Psoas muscle (tissue), 8 donors: ENCODE data around the gene RBM19. TPM values are rescaled to one million over a fixed set of nuclear protein-coding genes. Genes with fewer than 3 reads are reported as not detected.

ENCODE experiments used
- ATAC-seq, 4 donors: fragments of 200-7000 bp; cut with Tn5 transposase; one replicate each; pipeline ENCODE4 v1.9.1; 2020; ENCODE audit warnings: moderate library complexity in 3 of 4, mild to moderate bottlenecking in 2 of 4
- DNase-seq, 2 donors: peaks; one replicate each; pipeline ENCODE4 v3.0.0-alpha.2; 2020
- H3K27ac ChIP-seq: fragments of 200-600 bp; one replicate; pipeline ENCODE4 v1.8.0; 2022
- H3K27me3 ChIP-seq, 3 donors: fragments of 200-600 bp in 1 of 3; one replicate each; pipeline versions ENCODE4 v1.6.1 to v1.8.0; 2013 to 2022; ENCODE audit warnings: low read length in 2 of 3, mild to moderate bottlenecking in 2 of 3, moderate library complexity in 1 of 3; ENCODE audit not compliant: insufficient read depth in 3 of 3
- H3K36me3 ChIP-seq, 2 donors: fragments of 200-600 bp in 1 of 2; one replicate each; pipeline versions ENCODE4 v1.6.1 to v1.8.0; 2013 to 2022; ENCODE audit warnings: low read depth in 1 of 2, mild to moderate bottlenecking in 1 of 2, moderate library complexity in 1 of 2; ENCODE audit not compliant: insufficient read depth in 1 of 2
- H3K4me1 ChIP-seq: fragments of 200-600 bp; one replicate; pipeline ENCODE4 v1.8.0; 2022
- H3K4me3 ChIP-seq: fragments of 200-600 bp; one replicate; pipeline ENCODE4 v1.8.0; 2022; ENCODE audit warnings: mild to moderate bottlenecking
- H3K9me3 ChIP-seq: fragments of 200-600 bp; one replicate; pipeline ENCODE4 v1.8.0; 2022
- CTCF ChIP-seq: fragments of 200-600 bp; IDR thresholded peaks from one replicate; pipeline ENCODE4 v1.8.0; 2022; ENCODE audit warnings: antibody characterized with exemption
- WGBS, 3 donors: extraction: QIAGEN DNeasy Blood & Tissue Kit; methylation state at CpG; one replicate each; pipeline versions ENCODE4 v1.1.6 to v1.1.7; 2013; 5-methylcytosine and 5-hydroxymethylcytosine counted together
- intact Hi-C, 2 donors: fragments of 100-400 bp; cut with DNase I; formaldehyde crosslinking; loops; one replicate each; pipeline versions ENCODE4 v1.11.0 to v1.14.2; 2022
- polyA plus RNA-seq, 3 donors: library from polyadenylated mRNA; stranded (reverse); fragments of 200-250 nt; gene quantifications; one replicate each; pipeline ENCODE4 v1.2.3, GENCODE V29; 2013
- total RNA-seq, 4 donors: library from RNA; stranded (reverse); fragmentation: NEBNext Ultra II Directional in 2 of 4; extraction: Animal tissue kit (Norgen Biotek cat#: 25700) in 2 of 4; gene quantifications; one replicate each; pipeline versions ENCODE4 v1.2.1 to v1.2.4, GENCODE V29; 2021 to 2023
- donor health status: healthy with polysubstance abuse.
- donor health status: DM: no; HTN: no; CAD: no; lungs with moderate emphysema.
- donor health status: Bipolar disorder and iron deficiency.
- donor health status: healthy.
- donor health status: DM: yes; HTN: yes; CAD: no.
- donor health status: DM: no; HTN: no; CAD: no.
- donor health status: DM: no; HTN: no; CAD: no.
- donor health status: DM: yes; HTN: yes; CAD: no.

RBM19 gene
- total and polyA plus RNA-seq, 7 donors = 14.2 to 59.4 (median 25.7) TPM

DNA sequence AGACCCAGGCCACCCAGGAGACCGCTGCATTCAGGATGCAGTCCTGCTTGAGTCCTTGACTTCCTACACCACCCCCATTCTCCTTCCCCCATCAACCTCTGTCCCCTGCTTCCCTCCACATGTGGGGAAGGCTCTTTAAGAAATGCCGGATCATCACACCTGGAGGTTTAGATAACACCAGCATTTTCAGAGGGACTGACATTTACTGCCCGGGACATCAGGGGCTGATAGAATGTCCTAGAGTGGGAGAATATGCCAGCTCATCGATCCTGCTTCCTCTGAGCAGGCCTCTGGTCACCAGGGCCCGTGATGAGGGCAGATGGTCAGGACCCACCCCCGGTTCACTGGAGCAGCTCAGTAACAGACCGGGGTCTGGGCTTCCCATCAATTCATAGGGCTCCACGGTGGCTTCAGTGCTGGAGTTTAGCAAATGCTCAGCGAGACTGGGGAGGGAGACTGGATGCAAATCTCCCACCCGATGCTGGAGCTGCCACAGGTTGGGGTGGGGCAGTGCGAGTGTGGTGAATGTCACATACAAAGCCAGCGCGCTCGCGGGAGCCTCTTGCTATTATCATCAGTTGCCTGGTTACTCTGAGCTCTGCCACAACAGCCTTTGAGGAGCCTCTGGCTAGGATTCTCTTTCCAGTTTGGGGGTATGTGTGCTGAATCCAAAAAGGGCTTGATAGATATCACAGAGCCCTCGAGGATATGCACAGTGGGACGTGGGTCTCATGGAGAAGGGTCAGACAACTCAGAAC is 111.6 kb downstream of the RBM19 start:
- intact Hi-C loops = no loop called here
- Histone ChIP-seq H3K36me3 (peaks cover 0 to 19% of the 10 kb centered on the region in 2 donors), H3K27me3 (no peaks in the 10 kb centered on the region), H3K4me3 (no peak overlapping the region), H3K27ac (no peak overlapping the region), H3K9me3 (no peaks in the 10 kb centered on the region), H3K4me1 (peaks cover 16% of the 10 kb centered on the region)
- WGBS, 3 donors = 78 to 91% (median 85%) methylated on average over 17 of the region's 17 CpGs
- DNase-seq = no peak
- ATAC-seq = no peak
- TF ChIP-seq CTCF = no peak

DNA sequence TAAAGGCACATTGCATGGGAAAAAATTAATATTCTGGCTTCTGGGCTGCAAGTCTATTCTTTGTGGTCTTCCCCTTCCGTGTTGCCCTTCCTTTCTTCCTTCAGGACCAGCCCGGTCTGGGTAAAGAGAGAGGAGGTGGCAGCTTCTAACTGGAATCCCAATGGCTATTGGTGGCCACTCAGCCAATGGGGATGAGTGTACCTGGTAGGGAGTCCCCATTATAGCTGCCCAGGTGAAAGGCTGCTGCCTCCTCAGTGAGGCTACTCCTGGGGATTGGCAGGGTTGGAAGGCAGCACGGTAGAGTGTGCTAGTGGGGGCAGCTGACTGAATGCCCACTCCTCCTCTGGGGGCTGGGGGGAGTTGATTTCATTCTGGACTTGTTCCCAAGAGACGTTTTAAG is 112.6 kb downstream of the RBM19 start:
- intact Hi-C loops = no loop called here
- DNase-seq = no peak

GRCh38 chr12:113852695-113853490 is 113.2 kb downstream of the RBM19 start:
- ATAC-seq = no peak
- H3K4me1 ChIP-seq = peaks cover 19% of the 10 kb centered on the region

More for the DNA sequence above, 112.6 kb downstream of the RBM19 start:
- Histone ChIP-seq H3K27me3 (no peaks in the 10 kb centered on the region), H3K36me3 (peaks cover 0 to 19% of the 10 kb centered on the region in 2 donors), H3K4me3 (no peak overlapping the region), H3K27ac (no peak overlapping the region), H3K9me3 (no peaks in the 10 kb centered on the region), H3K4me1 (peaks cover 19% of the 10 kb centered on the region)
- no peak for ATAC-seq
- 42 to 58% (median 52%) methylated on average over 4 of the region's 4 CpGs for WGBS, 3 donors
- TF ChIP-seq CTCF = no peak

GRCh38 chr12:113852264-113852663 is 113.9 kb downstream of the RBM19 start:
- 78 to 79% (median 78%) methylated on average over 5 of the region's 5 CpGs for WGBS, 3 donors
- DNase-seq = no peak
- Histone ChIP-seq H3K27me3 (no peaks in the 10 kb centered on the region), H3K4me3 (no peak overlapping the region), H3K4me1 (peaks cover 19% of the 10 kb centered on the region), H3K27ac (no peak overlapping the region), H3K36me3 (peaks cover 0 to 7% of the 10 kb centered on the region in 2 donors), H3K9me3 (no peaks in the 10 kb centered on the region)
- TF ChIP-seq CTCF = no peak
- no peak for ATAC-seq
- intact Hi-C loops = no loop called here

More at GRCh38 chr12:113852695-113853490, 113.2 kb downstream of the RBM19 start:
- no peak for DNase-seq
- intact Hi-C loops = no loop called here
- 68 to 74% (median 70%) methylated on average over 24 of the region's 24 CpGs for WGBS, 3 donors
- Histone ChIP-seq H3K4me3 (no peak overlapping the region), H3K27me3 (no peaks in the 10 kb centered on the region), H3K36me3 (peaks cover 0 to 13% of the 10 kb centered on the region in 2 donors), H3K9me3 (no peaks in the 10 kb centered on the region), H3K27ac (no peak overlapping the region)
- TF ChIP-seq CTCF = no peak
